Gastroesophageal sphincter (tissue), 4 donors: Measurements from ENCODE around the gene SLX9. TPM values are rescaled to one million over a fixed set of nuclear protein-coding genes. Genes with fewer than 3 reads are reported as not detected.

Experiments used
- ATAC-seq: fragments of 150-250 bp; one replicate; pipeline ENCODE4 v1.9.1; 2016; ENCODE audit warnings: mild to moderate bottlenecking, moderate library complexity
- H3K27ac ChIP-seq, 4 donors: fragments of 200-600 bp; sonication (generic) in 3 of 4; 1 replicate in 3 of 4; 2 replicates in 1 of 4; pipeline ENCODE4 v1.5.1; 2016 to 2019
- H3K27me3 ChIP-seq: fragments of 200-600 bp; sonication (generic); one replicate; pipeline ENCODE4 v1.5.1; 2019
- H3K36me3 ChIP-seq, 2 donors: fragments of 200-600 bp; sonication (generic); one replicate each; pipeline ENCODE4 v1.5.1; 2019; ENCODE audit warnings: control low read depth in 1 of 2
- H3K4me1 ChIP-seq, 3 donors: fragments of 200-600 bp; sonication (generic); 1 replicate in 2 of 3; 2 replicates in 1 of 3; pipeline ENCODE4 v1.5.1; 2016 to 2019; ENCODE audit warnings: control low read depth in 2 of 3
- H3K4me3 ChIP-seq, 2 donors: fragments of 200-600 bp; sonication (generic); one replicate each; pipeline ENCODE4 v1.5.1; 2019; ENCODE audit warnings: mild to moderate bottlenecking in 1 of 2, moderate library complexity in 1 of 2
- H3K9me3 ChIP-seq, 3 donors: fragments of 200-600 bp; sonication (generic); one replicate each; pipeline ENCODE4 v1.5.1; 2017 to 2019; ENCODE audit warnings: control low read depth in 2 of 3
- EP300 ChIP-seq: sonication (generic); formaldehyde crosslinking; IDR thresholded peaks from one replicate; pipeline ENCODE4 v1.6.1; 2017; ENCODE audit warnings: antibody characterized with exemption, mild to moderate bottlenecking
- POLR2A ChIP-seq, 2 donors: fragments of 450-650 bp; IDR thresholded peaks; one replicate each; pipeline ENCODE4 v1.6.1; 2017; ENCODE audit warnings: antibody characterized with exemption in 2 of 2, mild to moderate bottlenecking in 2 of 2, moderate library complexity in 1 of 2
- POLR2AphosphoS5 ChIP-seq: sonication (generic); formaldehyde crosslinking; IDR thresholded peaks from one replicate; pipeline ENCODE4 v1.6.1; 2017; ENCODE audit warnings: antibody characterized with exemption
- WGBS, 2 donors: methylation state at CpG; one replicate each; pipeline ENCODE4 v1.1.5; 2018; ENCODE audit warnings: low coverage in 1 of 2; 5-methylcytosine and 5-hydroxymethylcytosine counted together
- total RNA-seq, 4 donors: library from RNA; depleted of rRNA; stranded (reverse); fragments of >200 nt; gene quantifications; one replicate each; pipeline ENCODE4 v1.1.0, GENCODE V29; 2016
- TF ChIP-seq, protein P1 (sequence below), 4 experiments: fragments of 200-600 bp in 2 of 4; fragments of 450-650 bp in 2 of 4; sonication (generic) in 1 of 4; IDR thresholded peaks; one replicate each; pipeline ENCODE4 v1.5.1; 2017 to 2019; ENCODE audit warnings: antibody characterized with exemption in 4 of 4, mild to moderate bottlenecking in 2 of 4, moderate library complexity in 2 of 4

Gene SLX9
- total RNA-seq, 4 donors from 2014 or later: 15.7 to 53.9 (median 36.4) TPM

DNA sequence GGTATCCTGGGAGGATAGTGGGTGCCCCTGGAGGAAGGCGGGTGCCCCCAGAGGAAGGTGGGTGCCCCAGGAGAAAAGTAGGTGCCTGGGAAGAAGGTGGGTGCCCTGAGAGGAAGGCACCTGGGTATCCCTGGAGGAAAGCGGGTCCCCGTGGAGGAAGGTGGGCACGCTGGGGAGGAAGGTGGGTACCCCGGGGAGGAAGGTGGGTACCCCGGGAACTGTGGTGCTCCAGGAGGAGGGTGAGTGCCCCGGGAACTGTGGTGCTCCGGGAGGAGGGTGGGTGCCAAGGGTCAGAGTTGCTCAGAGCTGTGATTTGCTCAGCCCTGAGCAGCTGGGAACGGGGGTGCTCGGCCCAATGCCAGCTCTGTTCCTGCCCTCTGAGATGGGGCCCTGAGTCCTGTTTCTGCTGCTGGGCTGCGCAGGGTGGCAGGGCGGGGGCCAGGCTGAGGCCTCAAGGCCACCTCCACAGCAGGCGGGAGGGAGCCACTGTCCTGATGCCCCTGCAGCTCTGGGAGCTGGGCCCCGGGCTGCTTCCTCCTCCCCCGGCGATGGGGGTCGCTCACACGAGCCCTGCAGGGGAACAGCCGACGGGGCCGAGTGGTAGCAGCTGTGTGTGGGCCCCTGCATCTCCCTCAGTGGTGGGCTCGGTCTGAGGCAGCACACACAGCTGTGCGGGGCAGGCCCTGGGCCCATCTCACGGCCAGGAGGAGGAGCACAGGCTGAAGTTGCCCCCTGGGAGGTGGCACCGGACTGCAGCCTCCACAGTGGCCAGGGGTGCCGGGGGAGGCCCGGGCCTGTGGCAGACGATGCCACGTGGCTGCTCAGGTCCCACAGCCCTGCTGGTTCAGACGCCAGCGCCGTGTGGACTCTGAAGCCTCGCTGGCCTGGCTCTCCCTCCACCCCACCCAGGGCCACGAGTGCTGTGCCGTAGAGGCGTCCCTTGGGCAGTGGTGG lies 57.4 kb downstream of the SLX9 start:
- H3K4me3 ChIP-seq: no peak overlapping the region
- H3K27me3 ChIP-seq: no peaks in the 10 kb centered on the region
- no peaks in the 10 kb centered on the region for H3K36me3 ChIP-seq
- peak overlapping the region in 2 of 4 donors; percentile 91 to 94 for H3K27ac ChIP-seq
- H3K4me1 ChIP-seq: peaks cover 5 to 92% (median 35%) of the 10 kb centered on the region in 3 donors
- WGBS, 2 donors: 91% methylated on average over 7 of the region's 36 CpGs
- no peaks in the 10 kb centered on the region for H3K9me3 ChIP-seq
- TF ChIP-seq, protein P1, sequence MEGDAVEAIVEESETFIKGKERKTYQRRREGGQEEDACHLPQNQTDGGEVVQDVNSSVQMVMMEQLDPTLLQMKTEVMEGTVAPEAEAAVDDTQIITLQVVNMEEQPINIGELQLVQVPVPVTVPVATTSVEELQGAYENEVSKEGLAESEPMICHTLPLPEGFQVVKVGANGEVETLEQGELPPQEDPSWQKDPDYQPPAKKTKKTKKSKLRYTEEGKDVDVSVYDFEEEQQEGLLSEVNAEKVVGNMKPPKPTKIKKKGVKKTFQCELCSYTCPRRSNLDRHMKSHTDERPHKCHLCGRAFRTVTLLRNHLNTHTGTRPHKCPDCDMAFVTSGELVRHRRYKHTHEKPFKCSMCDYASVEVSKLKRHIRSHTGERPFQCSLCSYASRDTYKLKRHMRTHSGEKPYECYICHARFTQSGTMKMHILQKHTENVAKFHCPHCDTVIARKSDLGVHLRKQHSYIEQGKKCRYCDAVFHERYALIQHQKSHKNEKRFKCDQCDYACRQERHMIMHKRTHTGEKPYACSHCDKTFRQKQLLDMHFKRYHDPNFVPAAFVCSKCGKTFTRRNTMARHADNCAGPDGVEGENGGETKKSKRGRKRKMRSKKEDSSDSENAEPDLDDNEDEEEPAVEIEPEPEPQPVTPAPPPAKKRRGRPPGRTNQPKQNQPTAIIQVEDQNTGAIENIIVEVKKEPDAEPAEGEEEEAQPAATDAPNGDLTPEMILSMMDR (IDR thresholded peaks at IDR 0.05): no peak
- TF ChIP-seq POLR2AphosphoS5 (no peak), EP300 (no peak), POLR2A (IDR thresholded peaks at IDR 0.05) (no peak)
- no peak for ATAC-seq

DNA sequence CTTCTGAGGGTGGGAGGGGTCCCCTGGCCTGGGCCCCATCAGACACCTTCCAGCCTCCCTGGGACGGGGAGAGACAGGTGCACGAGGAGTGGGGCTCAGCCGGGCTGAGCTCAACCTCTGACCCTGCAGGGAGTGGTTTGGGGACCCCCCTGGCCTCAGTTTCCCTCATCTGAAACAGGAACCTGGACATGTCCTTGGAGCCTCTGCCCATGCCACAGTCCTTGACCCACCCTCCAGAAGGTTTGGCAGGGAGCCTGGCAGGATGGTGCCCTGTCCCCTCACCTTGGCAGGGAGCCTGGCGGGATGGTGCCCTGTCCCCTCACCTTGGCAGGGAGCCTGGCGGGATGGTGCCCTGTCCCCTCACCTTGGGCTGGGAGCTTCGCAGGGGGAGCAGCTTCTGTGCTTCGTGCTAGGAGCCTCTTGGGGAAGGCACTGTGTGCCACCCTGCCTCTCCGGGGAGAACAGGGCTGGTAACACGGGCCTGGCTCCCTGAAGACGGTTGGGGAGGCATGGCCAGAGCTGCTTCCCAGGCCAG lies 58.3 kb downstream of the SLX9 start:
- ATAC-seq: no peak
- peaks cover under 1 to 92% (median 27%) of the 10 kb centered on the region in 3 donors for H3K4me1 ChIP-seq
- H3K27me3 ChIP-seq: no peaks in the 10 kb centered on the region
- no peaks in the 10 kb centered on the region for H3K36me3 ChIP-seq
- no peaks in the 10 kb centered on the region for H3K9me3 ChIP-seq
- no peak overlapping the region for H3K4me3 ChIP-seq
- TF ChIP-seq, protein P1 (IDR thresholded peaks at IDR 0.05): no peak
- TF ChIP-seq POLR2AphosphoS5: no peak
- TF ChIP-seq EP300: no peak
- no peak for TF ChIP-seq POLR2A (IDR thresholded peaks at IDR 0.05)
- no CpG with 5 or more reads among the region's 10 CpGs for WGBS, 2 donors
- peak overlapping the region in 1 of 4 donors; percentile 94 for H3K27ac ChIP-seq

DNA sequence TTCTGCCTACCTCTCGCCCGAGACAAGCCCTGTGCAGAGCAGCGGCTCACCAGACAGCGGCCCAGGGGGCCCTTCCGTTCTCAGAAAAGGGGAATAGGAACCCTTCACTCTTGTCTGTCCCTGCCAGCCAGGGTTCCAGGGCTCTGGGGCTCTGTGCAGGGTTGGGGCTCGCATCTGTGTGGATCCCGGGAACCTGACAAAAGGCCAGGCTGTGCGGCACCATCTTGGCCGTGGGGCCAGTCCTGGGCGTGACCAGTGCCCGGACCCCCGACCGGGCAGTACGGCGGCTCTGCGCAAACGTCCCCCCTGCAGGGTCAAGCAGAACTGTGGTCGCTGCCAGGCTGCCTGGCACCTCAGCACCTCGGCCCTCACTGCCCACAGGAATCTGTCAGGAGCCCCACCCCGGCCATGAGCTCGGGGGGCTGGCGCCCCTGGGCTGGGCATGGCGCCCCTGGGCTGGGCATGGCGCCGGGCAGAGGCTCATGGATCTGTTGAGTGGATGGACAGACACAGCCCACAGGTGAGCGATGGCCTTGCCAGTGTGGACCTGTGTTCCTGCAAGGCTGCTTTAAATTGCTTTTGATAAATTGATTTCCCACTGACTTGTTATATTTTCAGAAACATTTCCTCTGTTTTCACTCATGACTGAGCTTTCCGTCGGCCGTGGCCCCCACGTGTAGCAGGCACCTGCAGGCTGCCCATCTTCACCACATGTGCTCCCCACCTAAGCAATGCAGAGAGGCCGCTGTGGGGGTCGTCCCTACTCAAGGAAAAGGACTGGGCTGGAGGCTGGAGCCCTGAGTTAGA lies 59.0 kb downstream of the SLX9 start:
- Histone ChIP-seq H3K27me3 (no peaks in the 10 kb centered on the region), H3K27ac (peak overlapping the region in 1 of 4 donors; percentile 94), H3K4me1 (peaks cover 0 to 92% (median 23%) of the 10 kb centered on the region in 3 donors), H3K36me3 (no peaks in the 10 kb centered on the region), H3K4me3 (no peak overlapping the region), H3K9me3 (no peaks in the 10 kb centered on the region)
- WGBS, 2 donors: 70% methylated on average over 2 of the region's 32 CpGs; no CpG with 5 or more reads in 1 of the 2 donors
- ATAC-seq: no peak
- TF ChIP-seq, protein P1 (IDR thresholded peaks at IDR 0.05): no peak
- no peak for TF ChIP-seq EP300

DNA sequence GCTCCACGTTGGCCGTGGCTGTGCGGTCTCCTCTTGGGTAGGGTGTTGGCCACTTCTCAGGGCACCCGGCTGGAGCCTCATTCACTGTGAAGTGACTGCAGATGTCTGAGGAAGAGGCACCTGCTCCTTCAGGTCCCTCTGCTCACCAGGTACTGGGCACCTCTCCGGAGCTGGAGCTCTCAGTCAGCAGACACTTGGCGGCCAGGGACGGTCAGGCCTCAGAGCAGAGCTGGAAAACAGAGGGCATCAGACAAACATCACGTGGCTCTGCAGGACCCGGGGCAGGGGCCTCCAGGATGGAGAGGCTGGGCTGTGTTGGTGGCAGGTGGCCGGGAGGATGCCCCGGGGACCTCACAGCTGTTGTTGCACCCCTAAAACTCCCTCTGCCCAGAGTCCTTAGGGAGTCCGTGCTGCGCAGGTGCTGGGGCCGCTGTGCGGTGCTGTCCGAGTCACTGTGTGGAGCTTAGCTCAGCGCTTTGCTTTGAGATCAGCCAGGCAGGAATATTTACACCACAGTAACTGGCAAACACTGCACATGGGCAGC lies 59.7 kb downstream of the SLX9 start:
- no peak overlapping the region for H3K4me3 ChIP-seq
- no peaks in the 10 kb centered on the region for H3K36me3 ChIP-seq
- H3K9me3 ChIP-seq: no peaks in the 10 kb centered on the region
- no peaks in the 10 kb centered on the region for H3K27me3 ChIP-seq
- peaks cover 0 to 92% (median 19%) of the 10 kb centered on the region in 3 donors for H3K4me1 ChIP-seq
- 90% methylated on average over 2 of the region's 17 CpGs; no CpG with 5 or more reads in 1 of the 2 donors for WGBS, 2 donors
- TF ChIP-seq POLR2AphosphoS5 (no peak), POLR2A (IDR thresholded peaks at IDR 0.05) (no peak), EP300 (no peak)
- TF ChIP-seq, protein P1 (IDR thresholded peaks at IDR 0.05): no peak
- ATAC-seq: no peak
- H3K27ac ChIP-seq: peak overlapping the region in 1 of 4 donors; percentile 83
